Measurements from ENCODE around the gene CRLF1.
"Not testable (repeated sequence)": the region's sequence is repeated elsewhere in the genome, so short reads cannot be mapped to it uniquely, and the experiment has no call there.

GRCh38 chr19:18600692-18601397 lies 5.8 kb downstream of the CRLF1 start:
- not testable (repeated sequence) for TF ChIP-seq CTCF (conservative IDR thresholded peaks at IDR 0.05 in 1 of 2, IDR thresholded peaks at IDR 0.05 in 1 of 2; ENCODE audit: extremely low read depth in 1 of 2, insufficient read depth in 1 of 2, low read depth in 1 of 2, low read length in 2 of 2); EZH2 (IDR thresholded peaks at IDR 0.05; ENCODE audit: borderline replicate concordance, low read length)
